Measurements from ENCODE around the gene IER3. TPM values are rescaled to one million over a fixed set of nuclear protein-coding genes. Genes with fewer than 3 reads are reported as not detected.

The IER3 gene
- total and polyA plus RNA-seq, 2 of the 13 experiments (the other 11 are each of a cell fraction or from before 2014, with no cell fraction given): 51.1 to 131 TPM

GRCh38 chr6:30769088-30769852 is 24.9 kb upstream of the IER3 start (continued):
- peak; percentile 52 for TF ChIP-seq AGO2 (optimal IDR thresholded peaks at IDR 0.05; ENCODE audit: low read depth, low read length)
- TF ChIP-seq ZNF350 (CRISPR knock-in tag; IDR thresholded peaks at IDR 0.05; ENCODE audit: borderline replicate concordance, low read depth): peak; percentile 81
- TF ChIP-seq TCF7 (IDR thresholded peaks at IDR 0.05; ENCODE audit: low read depth): peak; percentile 94
- peak; percentile 98 for TF ChIP-seq BRD4 (CRISPR knock-in tag; IDR thresholded peaks at IDR 0.05)
- no peak; the same call in 1 of the 2 replicates for TF ChIP-seq TFDP2 (CRISPR knock-in tag; IDR thresholded peaks at IDR 0.05)
- peak; percentile 62; the same call in 1 of the 2 replicates for TF ChIP-seq BORCS8-MEF2B (CRISPR knock-in tag; IDR thresholded peaks at IDR 0.05)
- no peak for TF ChIP-seq ELF4 (CRISPR knock-in tag; IDR thresholded peaks at IDR 0.05; ENCODE audit: borderline replicate concordance)
- TF ChIP-seq, protein P1, sequence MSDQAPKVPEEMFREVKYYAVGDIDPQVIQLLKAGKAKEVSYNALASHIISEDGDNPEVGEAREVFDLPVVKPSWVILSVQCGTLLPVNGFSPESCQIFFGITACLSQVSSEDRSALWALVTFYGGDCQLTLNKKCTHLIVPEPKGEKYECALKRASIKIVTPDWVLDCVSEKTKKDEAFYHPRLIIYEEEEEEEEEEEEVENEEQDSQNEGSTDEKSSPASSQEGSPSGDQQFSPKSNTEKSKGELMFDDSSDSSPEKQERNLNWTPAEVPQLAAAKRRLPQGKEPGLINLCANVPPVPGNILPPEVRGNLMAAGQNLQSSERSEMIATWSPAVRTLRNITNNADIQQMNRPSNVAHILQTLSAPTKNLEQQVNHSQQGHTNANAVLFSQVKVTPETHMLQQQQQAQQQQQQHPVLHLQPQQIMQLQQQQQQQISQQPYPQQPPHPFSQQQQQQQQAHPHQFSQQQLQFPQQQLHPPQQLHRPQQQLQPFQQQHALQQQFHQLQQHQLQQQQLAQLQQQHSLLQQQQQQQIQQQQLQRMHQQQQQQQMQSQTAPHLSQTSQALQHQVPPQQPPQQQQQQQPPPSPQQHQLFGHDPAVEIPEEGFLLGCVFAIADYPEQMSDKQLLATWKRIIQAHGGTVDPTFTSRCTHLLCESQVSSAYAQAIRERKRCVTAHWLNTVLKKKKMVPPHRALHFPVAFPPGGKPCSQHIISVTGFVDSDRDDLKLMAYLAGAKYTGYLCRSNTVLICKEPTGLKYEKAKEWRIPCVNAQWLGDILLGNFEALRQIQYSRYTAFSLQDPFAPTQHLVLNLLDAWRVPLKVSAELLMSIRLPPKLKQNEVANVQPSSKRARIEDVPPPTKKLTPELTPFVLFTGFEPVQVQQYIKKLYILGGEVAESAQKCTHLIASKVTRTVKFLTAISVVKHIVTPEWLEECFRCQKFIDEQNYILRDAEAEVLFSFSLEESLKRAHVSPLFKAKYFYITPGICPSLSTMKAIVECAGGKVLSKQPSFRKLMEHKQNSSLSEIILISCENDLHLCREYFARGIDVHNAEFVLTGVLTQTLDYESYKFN (CRISPR knock-in tag; conservative IDR thresholded peaks at IDR 0.05): peak; percentile 94
- TF ChIP-seq PHF5A (CRISPR knock-in tag; IDR thresholded peaks at IDR 0.05; ENCODE audit: low read depth, unreplicated experiment): peak; percentile 66
- 0 out of 2 replicates have a peak, but pooled peaks have one; percentile 24 for TF ChIP-seq ZNF329 (CRISPR knock-in tag; IDR thresholded peaks at IDR 0.05; ENCODE audit: low read depth)
- peak; percentile 96 for TF ChIP-seq ZNF746 (CRISPR knock-in tag; IDR thresholded peaks at IDR 0.05)
- TF ChIP-seq SIN3A (IDR thresholded peaks at IDR 0.05; ENCODE audit: borderline replicate concordance, low read depth, low read length): peak; percentile 50; the same call in 1 of the 2 replicates
- peak; percentile 80; the same call in 1 of the 2 replicates for TF ChIP-seq AFF4 (CRISPR knock-in tag; IDR thresholded peaks at IDR 0.05)
- peak; percentile 91; the same call in 1 of the 2 replicates for TF ChIP-seq NFKBIZ (CRISPR knock-in tag; IDR thresholded peaks at IDR 0.05)
- TF ChIP-seq, protein P2, sequence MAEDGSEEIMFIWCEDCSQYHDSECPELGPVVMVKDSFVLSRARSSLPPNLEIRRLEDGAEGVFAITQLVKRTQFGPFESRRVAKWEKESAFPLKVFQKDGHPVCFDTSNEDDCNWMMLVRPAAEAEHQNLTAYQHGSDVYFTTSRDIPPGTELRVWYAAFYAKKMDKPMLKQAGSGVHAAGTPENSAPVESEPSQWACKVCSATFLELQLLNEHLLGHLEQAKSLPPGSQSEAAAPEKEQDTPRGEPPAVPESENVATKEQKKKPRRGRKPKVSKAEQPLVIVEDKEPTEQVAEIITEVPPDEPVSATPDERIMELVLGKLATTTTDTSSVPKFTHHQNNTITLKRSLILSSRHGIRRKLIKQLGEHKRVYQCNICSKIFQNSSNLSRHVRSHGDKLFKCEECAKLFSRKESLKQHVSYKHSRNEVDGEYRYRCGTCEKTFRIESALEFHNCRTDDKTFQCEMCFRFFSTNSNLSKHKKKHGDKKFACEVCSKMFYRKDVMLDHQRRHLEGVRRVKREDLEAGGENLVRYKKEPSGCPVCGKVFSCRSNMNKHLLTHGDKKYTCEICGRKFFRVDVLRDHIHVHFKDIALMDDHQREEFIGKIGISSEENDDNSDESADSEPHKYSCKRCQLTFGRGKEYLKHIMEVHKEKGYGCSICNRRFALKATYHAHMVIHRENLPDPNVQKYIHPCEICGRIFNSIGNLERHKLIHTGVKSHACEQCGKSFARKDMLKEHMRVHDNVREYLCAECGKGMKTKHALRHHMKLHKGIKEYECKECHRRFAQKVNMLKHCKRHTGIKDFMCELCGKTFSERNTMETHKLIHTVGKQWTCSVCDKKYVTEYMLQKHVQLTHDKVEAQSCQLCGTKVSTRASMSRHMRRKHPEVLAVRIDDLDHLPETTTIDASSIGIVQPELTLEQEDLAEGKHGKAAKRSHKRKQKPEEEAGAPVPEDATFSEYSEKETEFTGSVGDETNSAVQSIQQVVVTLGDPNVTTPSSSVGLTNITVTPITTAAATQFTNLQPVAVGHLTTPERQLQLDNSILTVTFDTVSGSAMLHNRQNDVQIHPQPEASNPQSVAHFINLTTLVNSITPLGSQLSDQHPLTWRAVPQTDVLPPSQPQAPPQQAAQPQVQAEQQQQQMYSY (CRISPR knock-in tag; IDR thresholded peaks at IDR 0.05): peak; percentile 70
- TF ChIP-seq MAFG (CRISPR knock-in tag; IDR thresholded peaks at IDR 0.05): no peak
